Testis (tissue), 2 donors: ENCODE data around the gene MARS2.

ENCODE experiments used
- POLR2A ChIP-seq: fragments of 450-650 bp; IDR thresholded peaks from one replicate; pipeline ENCODE4 v1.6.1; 2017; ENCODE audit warnings: antibody characterized with exemption, mild to moderate bottlenecking, moderate library complexity
- TF ChIP-seq, protein P1 (sequence below), 3 experiments: fragments of 450-650 bp in 2 of 3; fragments of 200-600 bp in 1 of 3; sonication (generic) in 1 of 3; IDR thresholded peaks; one replicate each; pipeline ENCODE4 v1.5.1; 2016 to 2019; ENCODE audit warnings: antibody characterized with exemption in 3 of 3, mild to moderate bottlenecking in 2 of 3, moderate library complexity in 1 of 3

DNA sequence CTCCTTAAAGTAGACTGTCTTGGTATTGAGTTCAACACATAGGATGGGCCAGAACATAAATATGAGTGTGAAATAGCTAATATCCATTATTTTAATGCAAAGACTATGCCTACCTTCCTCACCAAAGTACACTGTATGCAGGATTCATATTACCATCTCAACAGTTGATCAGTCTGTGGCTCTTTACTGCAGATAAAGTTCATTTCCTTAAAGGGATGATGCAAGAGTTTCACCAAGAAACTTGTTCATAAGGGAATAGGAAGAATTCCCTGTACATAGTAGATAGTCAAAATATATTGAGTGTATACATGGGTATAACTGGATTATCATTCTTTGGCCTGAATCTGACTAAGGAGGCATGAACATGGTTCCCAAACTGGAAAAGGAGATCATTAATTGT, 35.0 kb downstream of the MARS2 start:
- TF ChIP-seq, protein P1, sequence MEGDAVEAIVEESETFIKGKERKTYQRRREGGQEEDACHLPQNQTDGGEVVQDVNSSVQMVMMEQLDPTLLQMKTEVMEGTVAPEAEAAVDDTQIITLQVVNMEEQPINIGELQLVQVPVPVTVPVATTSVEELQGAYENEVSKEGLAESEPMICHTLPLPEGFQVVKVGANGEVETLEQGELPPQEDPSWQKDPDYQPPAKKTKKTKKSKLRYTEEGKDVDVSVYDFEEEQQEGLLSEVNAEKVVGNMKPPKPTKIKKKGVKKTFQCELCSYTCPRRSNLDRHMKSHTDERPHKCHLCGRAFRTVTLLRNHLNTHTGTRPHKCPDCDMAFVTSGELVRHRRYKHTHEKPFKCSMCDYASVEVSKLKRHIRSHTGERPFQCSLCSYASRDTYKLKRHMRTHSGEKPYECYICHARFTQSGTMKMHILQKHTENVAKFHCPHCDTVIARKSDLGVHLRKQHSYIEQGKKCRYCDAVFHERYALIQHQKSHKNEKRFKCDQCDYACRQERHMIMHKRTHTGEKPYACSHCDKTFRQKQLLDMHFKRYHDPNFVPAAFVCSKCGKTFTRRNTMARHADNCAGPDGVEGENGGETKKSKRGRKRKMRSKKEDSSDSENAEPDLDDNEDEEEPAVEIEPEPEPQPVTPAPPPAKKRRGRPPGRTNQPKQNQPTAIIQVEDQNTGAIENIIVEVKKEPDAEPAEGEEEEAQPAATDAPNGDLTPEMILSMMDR (IDR thresholded peaks at IDR 0.05), result no peak
- no peak for TF ChIP-seq POLR2A
